Left hindlimb (tissue), 1 donor: Measurements from ENCODE around the gene FHIP2A.
"Not testable (repeated sequence)": the region's sequence is repeated elsewhere in the genome, so short reads cannot be mapped to it uniquely, and the experiment has no call there.

ENCODE experiments used
- DNase-seq: peaks from one replicate; pipeline ENCODE4 v3.0.0-alpha.2; 2018

Gene FHIP2A, protein sequence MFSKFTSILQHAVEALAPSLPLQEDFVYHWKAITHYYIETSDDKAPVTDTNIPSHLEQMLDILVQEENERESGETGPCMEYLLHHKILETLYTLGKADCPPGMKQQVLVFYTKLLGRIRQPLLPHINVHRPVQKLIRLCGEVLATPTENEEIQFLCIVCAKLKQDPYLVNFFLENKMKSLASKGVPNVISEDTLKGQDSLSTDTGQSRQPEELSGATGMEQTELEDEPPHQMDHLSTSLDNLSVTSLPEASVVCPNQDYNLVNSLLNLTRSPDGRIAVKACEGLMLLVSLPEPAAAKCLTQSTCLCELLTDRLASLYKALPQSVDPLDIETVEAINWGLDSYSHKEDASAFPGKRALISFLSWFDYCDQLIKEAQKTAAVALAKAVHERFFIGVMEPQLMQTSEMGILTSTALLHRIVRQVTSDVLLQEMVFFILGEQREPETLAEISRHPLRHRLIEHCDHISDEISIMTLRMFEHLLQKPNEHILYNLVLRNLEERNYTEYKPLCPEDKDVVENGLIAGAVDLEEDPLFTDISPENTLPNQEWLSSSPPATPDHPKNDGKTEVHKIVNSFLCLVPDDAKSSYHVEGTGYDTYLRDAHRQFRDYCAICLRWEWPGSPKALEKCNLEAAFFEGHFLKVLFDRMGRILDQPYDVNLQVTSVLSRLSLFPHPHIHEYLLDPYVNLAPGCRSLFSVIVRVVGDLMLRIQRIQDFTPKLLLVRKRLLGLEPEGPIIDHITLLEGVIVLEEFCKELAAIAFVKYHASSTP

DNA sequence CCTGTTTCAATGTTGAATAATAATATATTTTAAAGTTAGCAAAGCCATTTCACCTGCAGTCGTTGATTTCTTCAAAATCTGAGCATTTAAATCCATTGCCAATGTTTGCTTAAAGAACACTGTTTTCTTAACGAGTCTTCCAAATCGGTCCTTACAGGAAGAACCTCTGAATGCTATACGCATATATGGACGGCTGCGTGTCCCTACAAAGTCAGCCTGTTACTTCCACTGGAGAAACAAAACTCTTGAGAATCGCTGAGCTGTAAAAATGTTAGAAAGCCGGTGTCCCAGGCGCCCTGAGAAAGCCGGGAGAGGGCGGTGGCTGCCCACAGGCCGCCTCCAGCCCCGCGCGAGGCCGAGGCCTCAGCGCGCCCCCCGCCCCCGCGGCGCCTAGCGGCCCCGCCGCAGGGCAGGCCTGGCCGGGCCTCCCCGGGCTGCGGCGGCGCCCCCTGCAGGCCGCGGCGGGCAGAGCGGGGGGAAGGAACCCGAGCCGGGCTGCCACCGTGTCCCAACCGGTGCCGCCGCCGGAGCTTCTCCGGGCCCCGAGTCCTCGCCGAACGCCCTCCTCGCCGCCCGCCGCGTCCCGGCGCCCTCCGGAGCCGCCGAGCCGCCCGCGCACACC lies at the start of gene FHIP2A:
Gene FHIP2A (plus strand): TSS at position 488 of the 622 bp plus-strand sequence. CDS start 299 bp downstream, outside the sequence.
- DNase-seq: peak; percentile 87

DNA sequence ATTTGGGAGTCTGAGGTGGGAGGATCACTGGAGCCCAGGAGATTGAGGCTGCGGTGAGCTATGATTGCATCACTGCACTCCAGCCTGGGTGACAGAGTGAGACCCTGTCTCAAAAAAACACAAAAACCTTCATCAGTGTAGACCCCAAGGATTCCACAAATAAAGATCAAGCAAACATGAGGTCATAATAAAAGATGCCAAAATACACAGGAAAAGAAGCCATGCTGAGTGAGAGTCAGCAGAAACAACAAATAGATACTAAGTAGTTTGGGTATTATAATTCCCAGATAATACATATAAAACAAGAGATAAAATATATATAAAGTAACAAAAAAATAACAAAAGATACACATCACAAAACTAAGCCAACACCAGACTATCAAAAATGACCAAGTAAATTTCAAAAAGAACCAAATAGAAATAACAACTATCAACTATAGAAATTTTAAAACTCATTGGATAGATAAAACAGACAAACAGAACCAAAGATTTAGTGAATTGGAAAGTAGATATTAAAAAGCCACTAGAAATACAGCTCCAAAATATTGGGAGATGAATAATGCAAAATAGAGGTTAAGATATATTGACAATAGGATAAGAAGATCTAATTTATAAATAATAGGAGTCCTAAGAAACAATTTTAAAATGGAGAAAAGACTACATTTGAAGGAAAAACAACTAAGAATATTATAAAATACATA lies 48.9 kb upstream of the FHIP2A start:
- DNase-seq: no peak

DNA sequence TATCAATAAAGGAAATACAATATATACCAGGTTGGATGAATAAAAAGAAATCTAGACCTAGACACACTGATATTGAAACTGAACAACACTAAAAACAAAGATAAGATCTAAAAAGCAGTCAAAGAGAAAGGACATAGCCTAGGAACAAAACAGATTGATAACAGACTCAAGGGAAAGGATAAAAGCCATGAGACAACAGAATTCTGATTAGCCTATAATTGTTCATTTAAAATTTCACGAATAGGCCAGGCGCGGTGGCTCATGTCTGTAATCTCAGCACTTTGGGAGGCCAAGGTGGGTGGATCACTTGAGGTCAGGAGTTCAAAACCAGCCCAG lies 48.4 kb upstream of the FHIP2A start:
- no peak for DNase-seq

DNA sequence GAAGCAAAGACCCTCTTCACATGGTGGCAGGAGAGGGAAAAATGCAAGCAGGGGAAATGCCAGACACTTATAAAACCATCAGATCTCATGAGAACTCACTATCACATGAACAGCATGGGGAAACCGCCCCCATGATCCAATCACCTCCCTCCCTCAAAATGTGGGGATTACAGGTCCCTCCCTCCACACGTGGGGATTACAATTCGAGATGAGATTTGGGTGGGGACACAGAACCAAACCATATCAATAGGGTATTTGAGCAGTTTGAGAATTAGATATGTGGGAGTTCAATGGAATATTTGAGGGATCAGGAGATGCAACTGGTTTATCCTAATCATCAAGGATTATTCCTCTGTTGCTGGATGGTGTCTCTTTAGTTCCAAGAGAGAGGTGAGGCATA lies 46.5 kb upstream of the FHIP2A start:
- DNase-seq: not testable (repeated sequence)

DNA sequence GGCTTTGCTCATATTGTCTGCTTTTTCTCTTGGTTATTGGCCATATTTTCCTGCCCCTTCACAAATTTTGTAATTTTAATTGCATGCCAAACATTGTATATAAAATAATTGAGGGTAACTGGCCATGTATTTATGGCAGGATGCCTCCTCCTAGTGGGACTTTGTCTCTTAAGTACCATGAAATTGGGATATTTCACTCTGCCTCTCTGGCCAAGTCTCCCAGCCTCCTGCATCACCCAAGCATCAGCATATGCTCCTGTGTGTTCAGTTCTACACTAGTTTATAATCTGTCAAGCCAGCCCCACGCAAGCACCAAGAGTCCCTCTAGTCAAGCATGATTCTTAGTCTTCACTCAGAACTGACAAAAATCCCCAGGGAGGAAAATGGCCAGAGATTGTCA lies 44.2 kb upstream of the FHIP2A start:
- no peak for DNase-seq

DNA sequence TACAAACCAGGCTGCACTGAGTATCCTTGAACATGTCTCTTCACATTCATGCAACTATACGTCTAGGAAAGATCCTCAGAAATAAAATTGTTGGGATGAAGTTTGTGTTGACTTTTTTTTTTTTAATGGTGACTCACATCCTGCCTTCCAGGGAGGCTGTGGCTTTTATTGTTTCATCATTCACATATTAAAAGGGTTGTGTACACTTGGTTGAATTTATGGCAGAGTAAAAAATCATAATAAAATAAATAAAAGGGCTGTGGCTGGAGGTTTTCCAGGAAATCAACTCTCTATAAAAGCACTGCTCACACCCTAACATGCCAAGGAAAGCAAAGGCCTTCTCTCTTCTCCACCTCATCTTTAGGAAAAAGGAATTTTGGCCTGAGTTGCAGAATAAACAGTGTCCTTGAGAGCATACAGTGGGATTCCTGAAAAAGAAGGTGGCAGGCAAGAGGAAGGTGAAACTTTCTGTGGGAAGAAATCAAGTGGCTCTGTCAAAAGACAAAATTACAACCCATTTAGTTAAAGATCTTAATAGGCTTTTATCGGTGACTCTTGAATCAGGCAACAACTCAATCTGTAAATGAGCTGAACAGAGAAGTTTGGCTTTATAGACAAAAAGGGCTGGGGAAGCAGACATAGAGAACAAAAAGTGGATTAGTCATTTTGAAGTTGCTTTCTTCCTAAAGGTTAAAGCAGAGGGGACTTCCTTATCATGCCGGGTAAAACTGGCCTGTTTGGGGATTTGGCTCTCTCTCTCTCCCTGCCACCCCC lies 41.6 kb upstream of the FHIP2A start:
- DNase-seq: no peak

DNA sequence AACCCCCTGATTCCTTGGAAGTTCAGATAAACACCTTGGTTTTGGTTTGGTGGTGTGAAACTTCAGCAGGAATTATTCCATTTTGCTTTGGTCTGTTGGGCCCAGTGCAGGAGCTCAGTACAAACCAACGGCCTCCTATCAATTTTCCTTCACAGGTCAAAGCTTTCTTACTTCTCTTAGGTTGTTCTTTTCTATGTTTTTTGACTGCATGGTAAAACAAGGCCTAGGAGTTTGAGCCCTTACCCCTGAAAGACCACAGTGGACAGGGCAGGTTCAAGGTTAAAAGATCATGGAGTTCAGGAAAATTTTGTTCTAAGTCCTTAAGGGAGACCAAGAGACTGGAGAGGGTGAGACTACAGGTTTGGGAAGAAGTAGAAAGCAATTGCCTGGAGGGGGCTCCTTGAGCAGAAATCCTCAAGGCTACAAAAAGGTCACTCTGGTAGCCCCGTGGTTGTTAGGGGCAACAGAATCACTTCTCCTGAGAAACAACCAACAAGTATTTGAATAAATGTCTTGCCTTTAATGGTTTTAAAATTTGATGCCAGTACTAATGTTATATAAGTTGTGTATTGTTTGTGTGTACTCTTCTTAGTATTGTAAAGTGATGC lies 40.9 kb upstream of the FHIP2A start:
- DNase-seq: no peak

DNA sequence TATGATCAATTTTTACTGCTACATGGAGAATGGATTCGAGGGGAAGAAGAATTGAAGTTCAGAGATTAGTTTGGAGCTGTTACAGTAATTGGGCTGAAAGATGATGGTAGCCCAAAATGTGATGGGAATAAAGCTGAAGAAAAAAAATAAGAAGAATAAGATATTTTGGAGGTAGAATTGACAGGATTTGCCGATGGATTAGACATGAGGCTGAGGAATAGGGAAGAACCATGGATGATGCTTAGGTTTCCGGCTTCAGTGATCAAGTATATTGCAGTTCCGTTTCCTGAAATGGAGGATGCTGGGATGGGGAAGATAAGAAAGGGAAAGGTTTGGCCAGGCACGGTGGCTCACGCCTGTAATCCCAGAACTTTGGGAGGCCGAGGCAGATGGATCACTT lies 38.9 kb upstream of the FHIP2A start:
- DNase-seq: no peak

DNA sequence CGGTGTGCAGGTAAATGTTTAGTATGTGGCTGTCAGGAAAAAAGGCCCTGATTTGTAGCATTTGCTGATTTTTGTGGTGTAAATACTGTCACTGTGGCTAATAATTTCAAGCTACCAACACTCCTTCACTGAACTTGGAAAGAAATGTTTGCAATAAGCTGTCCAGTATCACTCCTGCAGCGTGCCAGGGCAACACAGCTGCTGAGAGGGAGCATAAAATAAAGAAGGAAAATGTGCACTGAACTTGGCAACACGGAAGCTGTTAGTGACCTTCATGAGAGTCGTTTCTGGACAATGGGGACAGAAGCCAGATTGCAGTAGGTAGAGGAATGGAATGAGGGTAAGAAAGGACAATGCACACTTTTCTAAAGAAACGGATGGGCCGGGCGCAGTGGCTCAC lies 37.9 kb upstream of the FHIP2A start:
- DNase-seq: no peak

DNA sequence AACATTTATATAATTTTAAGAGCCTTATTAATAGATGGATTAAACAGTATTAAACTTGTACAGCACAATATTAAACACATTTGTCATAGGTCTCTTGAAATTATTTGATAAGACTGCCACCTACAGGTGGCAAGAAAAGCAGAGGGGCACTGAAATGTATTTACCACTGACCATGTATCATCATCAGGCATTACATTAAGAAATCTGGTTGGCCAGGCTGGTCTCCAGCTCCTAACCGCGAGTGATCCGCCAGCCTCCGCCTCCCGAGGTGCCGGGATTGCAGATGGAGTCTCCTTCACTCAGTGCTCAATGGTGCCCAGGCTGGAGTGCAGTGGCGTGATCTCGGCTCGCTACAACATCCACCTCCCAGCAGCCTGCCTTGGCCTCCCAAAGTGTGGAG lies 35.1 kb upstream of the FHIP2A start:
- DNase-seq: not testable (repeated sequence)

DNA sequence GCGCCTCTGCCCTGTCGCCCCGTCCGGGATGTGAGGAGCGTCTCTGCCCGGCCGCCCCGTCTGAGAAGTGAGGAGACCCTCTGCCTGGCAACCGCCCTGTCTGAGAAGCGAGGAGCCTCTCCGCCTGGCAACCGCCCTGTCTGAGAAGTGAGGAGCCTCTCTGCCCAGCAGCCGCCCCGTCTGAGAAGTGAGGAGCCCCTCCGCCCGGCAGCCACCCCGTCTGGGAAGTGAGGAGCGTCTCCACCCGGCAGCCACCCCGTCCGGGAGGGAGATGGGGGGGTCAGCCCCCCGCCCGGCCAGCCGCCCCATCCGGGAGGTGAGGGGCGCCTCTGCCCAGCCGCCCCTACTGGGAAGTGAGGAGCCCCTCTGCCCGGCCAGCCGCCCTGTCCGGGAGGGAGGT lies 34.4 kb upstream of the FHIP2A start:
- DNase-seq: not testable (repeated sequence)

DNA sequence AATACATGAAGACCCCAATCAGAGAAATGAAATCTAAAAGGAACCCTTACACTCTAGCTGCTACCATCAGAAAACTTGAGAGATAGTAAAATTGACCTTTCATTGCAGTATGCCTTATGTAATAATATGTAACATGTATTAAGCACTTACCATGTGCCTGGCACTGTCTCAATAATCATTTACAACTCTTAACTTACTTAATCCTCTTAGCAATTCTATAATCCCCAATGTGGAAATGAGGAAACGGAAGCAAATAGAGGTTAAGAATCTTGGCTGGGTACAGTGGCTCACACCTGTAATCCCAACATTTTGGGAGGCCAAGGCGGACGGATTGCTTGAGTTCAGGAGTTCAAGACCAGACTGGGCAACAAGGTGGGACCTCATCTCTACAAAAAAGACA lies 29.8 kb upstream of the FHIP2A start:
- DNase-seq: no peak

DNA sequence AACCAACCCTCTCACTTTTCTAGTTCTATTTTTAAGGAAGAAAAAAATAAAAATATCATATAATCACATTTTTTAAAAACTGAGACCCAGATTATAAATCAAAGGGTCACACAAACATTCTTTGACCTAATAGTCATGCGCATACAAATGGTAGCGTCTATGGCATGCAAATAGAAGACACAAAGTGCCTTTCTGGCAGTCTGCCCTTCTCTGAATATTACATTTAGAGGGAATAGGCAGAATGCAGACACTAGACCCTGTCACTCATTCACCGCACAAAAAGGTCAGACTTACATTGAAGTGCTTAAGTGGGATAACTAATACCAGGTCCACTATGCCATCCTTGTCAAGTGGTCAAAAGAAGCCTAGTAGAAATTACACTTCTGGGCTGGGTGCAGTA lies 26.5 kb upstream of the FHIP2A start:
- DNase-seq: no peak

DNA sequence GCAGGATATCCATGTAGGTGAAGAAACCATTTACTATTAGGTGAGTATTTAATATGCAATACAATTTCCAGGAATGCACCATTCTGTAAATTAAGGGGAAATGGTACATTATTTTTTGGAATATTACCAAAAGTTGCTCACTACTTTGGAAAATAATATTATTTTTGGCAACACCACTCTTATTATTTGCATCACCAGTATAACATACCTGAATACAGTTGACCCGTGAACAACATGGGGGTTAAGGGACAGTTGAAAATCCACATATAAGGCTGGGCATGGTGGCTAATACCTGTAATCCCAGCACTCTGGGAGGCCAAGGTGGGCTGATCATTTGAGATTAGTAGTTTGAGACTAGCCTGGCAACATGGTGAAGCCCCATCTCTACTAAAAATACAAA lies 21.2 kb upstream of the FHIP2A start:
- DNase-seq: no peak

DNA sequence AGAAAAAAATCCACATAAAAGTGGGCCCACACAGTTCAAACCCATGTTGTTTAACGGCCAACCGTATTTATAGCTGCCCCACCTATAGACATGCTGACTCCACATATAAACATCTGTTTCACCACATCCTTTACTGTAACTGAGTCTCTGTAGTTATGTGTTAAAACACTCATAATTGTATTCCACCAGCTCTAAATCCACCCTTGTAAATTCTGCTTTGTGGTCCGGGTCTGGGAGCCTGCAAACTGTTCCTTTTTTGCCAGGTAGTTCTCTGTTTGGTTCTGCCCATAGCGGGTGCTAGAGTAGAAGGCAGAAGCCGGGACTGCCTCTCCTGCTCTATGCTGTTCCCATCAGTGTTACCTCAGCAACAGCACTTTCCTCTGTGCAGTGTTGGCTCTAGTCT lies 20.2 kb upstream of the FHIP2A start:
- no peak for DNase-seq

DNA sequence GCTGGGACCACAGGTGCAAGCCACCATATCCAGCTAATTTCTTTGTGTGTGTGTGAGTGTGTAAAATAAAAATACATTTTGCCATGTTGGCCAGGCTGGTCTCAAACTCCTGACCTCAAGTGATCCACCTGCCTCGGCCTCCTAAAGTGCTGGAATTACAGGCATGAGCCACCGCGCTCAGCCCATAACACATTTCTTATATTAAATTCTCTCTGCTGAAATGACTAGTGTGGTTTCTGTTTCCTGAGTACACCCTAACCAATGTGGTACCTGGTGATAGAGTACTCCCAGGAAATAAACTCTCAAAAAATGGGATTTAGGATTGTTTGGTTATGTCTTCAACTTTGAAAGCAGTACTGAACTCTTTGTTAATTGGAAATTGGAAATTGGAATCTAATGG lies 19.4 kb upstream of the FHIP2A start:
- DNase-seq: no peak

DNA sequence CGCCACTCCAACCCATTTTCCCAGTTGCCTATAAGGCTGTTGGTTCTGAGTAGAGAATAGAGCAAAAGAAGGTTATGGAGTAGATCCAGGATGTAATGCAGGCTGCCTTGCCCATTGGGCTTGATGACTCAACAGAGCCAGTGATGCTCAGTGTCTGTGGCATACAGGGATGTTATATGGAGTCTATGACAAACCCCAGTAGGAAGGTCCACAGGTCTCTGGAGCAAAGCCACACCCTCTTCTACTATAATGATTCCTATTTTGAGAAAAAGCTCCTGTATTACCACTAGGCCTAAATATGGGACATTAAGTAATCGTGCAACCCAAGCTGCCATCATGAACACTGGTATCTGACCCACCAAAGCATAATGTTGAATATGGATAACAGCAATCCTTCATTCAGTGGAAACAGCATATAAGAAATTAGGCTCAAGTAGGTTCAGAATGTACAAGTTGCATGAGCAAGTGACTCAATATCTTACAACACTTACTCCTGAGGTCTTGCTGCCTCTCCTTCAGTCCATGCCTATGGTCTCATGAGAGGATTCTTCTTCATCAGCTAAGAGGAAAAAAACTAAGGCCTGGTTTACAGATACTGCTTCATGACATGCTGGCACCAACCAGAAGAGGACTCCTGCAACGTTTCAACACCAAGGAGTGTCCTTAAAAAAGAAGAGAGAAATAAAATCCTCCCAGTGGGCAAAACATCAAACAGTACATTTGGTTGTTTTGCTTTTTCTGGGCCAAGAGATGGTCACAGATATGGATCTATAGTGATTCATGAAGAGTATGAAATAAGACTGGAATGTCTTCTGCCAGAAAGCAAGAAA lies 14.8 kb upstream of the FHIP2A start:
- no peak for DNase-seq

DNA sequence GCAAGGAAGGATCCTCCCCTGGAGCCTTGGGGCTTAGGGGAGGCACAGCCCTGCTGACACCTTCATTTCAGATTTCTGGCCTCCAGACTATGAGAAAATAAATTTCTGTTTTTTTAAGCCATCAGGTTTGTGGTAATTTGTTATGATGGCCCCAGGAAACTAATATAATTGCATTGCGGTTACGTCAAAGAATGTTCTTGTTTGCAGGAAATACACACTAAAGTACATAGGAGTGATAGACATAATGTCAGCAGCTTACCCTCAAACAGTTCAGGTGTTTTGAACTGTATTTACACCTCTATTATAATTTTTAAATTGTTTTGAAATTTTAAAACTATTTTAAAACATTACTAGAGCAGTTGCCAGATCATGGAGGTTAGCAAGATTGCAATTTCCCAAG lies 12.6 kb upstream of the FHIP2A start:
- no peak for DNase-seq

DNA sequence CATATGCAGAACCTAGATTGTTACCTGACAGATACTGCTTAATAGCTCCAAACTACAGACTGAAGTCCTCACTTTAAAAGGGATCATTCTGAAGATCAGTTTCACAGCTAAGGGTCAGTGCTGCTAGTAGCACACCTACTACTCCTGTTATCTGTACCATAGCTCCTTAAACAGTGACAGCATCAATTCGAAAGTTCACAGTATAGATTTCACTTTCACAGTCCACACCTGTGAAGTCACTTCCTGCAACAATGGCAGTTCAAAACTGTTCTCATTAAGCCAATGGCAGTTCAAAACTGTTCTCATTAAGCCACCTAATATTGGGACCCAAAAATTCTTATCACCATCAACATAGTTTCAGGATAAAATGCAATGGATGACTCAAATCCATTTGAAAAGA lies 10.7 kb upstream of the FHIP2A start:
- no peak for DNase-seq

DNA sequence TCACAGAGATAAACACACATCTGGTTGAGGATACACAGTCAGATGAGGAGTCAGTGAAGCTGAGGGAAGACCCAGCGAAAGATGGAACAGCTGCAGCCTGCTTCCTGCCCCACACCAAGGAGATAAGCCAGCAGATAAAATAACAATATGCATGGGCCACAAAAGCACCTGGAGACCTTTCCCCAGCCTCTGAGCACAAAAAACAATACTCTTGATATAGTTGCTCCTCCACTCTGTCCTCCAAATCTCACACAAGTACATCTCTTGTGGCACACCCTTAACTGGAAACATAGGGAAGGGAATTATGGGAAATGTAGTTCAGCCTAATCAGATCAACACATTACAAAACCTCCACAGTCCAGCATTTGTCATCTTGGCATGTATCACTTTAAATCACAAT lies 9.7 kb upstream of the FHIP2A start:
- DNase-seq: no peak

DNA sequence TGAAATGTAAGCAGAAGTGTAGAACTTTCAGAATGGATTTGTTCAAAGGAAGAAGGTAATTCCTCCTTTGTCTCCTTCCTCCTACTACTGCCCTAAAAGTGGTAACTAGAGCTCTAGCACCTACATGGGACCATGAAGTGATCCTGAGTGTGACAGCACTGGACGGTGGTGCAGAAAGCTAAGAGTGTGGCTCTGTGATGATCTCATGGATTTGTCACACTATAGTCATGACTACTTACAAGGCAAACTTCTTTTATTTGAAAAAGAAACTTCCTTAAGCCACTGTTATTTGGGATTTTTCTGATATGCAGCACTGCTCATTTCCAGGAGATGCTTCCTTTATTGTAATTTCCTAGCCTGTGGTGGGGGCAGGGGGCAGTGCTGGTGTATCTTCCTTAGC lies 5.8 kb upstream of the FHIP2A start:
- DNase-seq: no peak
